Small intestine (tissue), 7 donors: ENCODE data around the gene ERC2. TPM values are rescaled to one million over a fixed set of nuclear protein-coding genes. Genes with fewer than 3 reads are reported as not detected.
A peak's percentile ranks its signal among the peaks of the same experiment; 100 is the strongest.

ENCODE experiments used
- DNase-seq, 2 donors: peaks; one replicate each; pipeline versions ENCODE4 v3.0.0 to v3.0.0-alpha.2; 2013
- FAIRE-seq: peaks from 2 replicates; lab custom pipeline; 2012; peaks lifted over from hg19 to GRCh38; lab: Jason Lieb, UNC
- H3K27ac ChIP-seq, 3 donors: one replicate each; pipeline ENCODE4 v1.5.1; 2013; ENCODE audit warnings: low read length in 2 of 3, mild to moderate bottlenecking in 2 of 3, control low read depth in 1 of 3, inconsistent platforms in 1 of 3, low read depth in 1 of 3, moderate library complexity in 1 of 3
- H3K27me3 ChIP-seq, 3 donors: one replicate each; pipeline ENCODE4 v1.6.1; 2013; ENCODE audit warnings: low read length in 3 of 3, inconsistent platforms in 1 of 3; ENCODE audit not compliant: control insufficient read depth in 3 of 3, insufficient read depth in 3 of 3
- H3K36me3 ChIP-seq, 3 donors: one replicate each; pipeline ENCODE4 v1.6.1; 2013; ENCODE audit warnings: low read length in 3 of 3, inconsistent platforms in 1 of 3, low read depth in 1 of 3, mild to moderate bottlenecking in 1 of 3, moderate library complexity in 1 of 3; ENCODE audit not compliant: control insufficient read depth in 3 of 3, insufficient read depth in 2 of 3
- H3K4me1 ChIP-seq, 3 donors: one replicate each; pipeline ENCODE4 v1.6.1; 2013; ENCODE audit warnings: low read length in 2 of 3, inconsistent platforms in 1 of 3, low read depth in 1 of 3, mild to moderate bottlenecking in 1 of 3, moderate library complexity in 1 of 3; ENCODE audit not compliant: control insufficient read depth in 3 of 3, insufficient read depth in 2 of 3
- H3K4me3 ChIP-seq, 3 donors: one replicate each; pipeline ENCODE4 v1.5.1; 2013; ENCODE audit warnings: low read length in 3 of 3, control low read depth in 1 of 3, inconsistent platforms in 1 of 3, low read depth in 1 of 3, mild to moderate bottlenecking in 1 of 3, moderate library complexity in 1 of 3
- H3K9me3 ChIP-seq, 2 donors: one replicate each; pipeline ENCODE4 v1.6.1; 2013; ENCODE audit warnings: low read depth in 1 of 2, low read length in 1 of 2; ENCODE audit not compliant: control insufficient read depth in 2 of 2, insufficient read depth in 1 of 2
- WGBS, 3 donors: extraction: QIAGEN DNeasy Blood & Tissue Kit; methylation state at CpG; one replicate each; pipeline ENCODE4 v1.1.7; 2013; 5-methylcytosine and 5-hydroxymethylcytosine counted together
- polyA plus RNA-seq, 4 donors: library from polyadenylated mRNA; stranded (reverse) in 3 of 4; unstranded in 1 of 4; fragments of 200-250 nt in 3 of 4; fragments of 120-200 nt in 1 of 4; gene quantifications; one replicate each; pipeline versions ENCODE4 v1.2.1 to v1.2.3, GENCODE V29; 2013
- donor health status: healthy with polysubstance abuse.
- donor health status: control.
- donor health status: control.
- donor health status: Bipolar disorder and iron deficiency.
- donor health status: healthy.

Gene ERC2
- polyA plus RNA-seq, 4 donors = 0.73 to 2.0 TPM; not detected in 2

- no peak for FAIRE-seq
- 67 to 77% (median 72%) methylated on average over 3 of the region's 3 CpGs for WGBS, 3 donors
Observed at GRCh38 chr3:56132762-56133161, 335.5 kb downstream of the ERC2 start.

DNA sequence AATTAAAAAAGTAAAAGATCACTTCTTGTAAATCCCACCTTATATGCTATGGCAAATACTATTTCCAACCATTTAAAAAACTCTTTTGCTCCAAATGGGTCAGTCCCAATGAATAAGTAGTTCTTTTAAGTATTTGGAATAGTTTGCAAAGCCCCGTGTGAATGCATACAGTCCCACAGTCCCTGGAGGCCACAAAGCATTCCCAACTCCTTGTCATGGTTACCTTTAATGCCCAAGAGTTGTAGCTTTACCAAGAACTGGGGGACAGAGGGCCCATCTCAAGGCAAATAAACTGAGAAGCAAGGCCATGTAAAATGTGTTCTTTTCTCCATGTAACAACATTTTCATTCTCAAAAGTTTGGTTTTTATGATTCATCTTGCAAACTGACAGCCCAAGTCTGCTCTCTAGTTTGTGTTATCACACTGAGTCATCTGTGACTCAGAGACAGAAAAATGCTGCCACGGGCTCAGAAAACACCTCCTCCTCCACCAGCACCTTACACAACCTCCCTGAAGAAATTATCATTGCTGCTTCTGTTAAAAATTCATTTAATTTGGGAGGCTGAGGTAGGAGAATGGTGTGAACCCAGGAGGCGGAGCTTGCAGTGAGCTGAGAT lies 336.2 kb downstream of the ERC2 start:
- no peaks in the 10 kb centered on the region for H3K9me3 ChIP-seq
- H3K4me1 ChIP-seq = no peaks in the 10 kb centered on the region
- DNase-seq (peak in 1 of 2 donors; percentile 37), FAIRE-seq (no peak)
- no peak overlapping the region for H3K4me3 ChIP-seq
- no peaks in the 10 kb centered on the region for H3K27me3 ChIP-seq
- no peaks in the 10 kb centered on the region for H3K36me3 ChIP-seq
- WGBS, 3 donors = 41 to 44% (median 43%) methylated on average over 3 of the region's 3 CpGs
- no peak overlapping the region for H3K27ac ChIP-seq

More at GRCh38 chr3:56132762-56133161, 335.5 kb downstream of the ERC2 start:
- Histone ChIP-seq H3K4me3 (no peak overlapping the region), H3K4me1 (no peaks in the 10 kb centered on the region), H3K9me3 (no peaks in the 10 kb centered on the region), H3K36me3 (no peaks in the 10 kb centered on the region), H3K27me3 (no peaks in the 10 kb centered on the region), H3K27ac (no peak overlapping the region)
- no peak for DNase-seq

DNA sequence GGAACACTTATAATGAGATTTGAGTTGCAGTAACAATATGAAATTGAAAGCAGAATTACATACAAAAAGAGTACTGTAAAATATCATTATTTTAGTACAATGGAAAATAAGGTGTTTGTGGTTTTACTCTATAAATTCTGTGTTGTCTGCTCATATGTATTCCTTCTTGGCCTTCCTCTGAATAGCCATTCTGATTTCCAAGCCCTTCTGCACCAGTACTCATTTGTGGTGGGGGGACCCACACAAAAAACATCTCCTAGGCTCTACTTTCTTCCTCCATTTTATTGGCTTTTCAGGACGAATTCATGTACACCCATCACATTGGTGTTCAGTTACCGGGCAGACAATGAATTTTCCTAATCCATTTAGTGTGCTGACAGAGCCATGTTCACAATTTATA lies 338.2 kb downstream of the ERC2 start:
- WGBS, 3 donors = 74 to 79% (median 76%) methylated on average over 2 of the region's 2 CpGs
- Histone ChIP-seq H3K36me3 (no peaks in the 10 kb centered on the region), H3K27me3 (no peaks in the 10 kb centered on the region), H3K4me1 (no peaks in the 10 kb centered on the region), H3K9me3 (no peaks in the 10 kb centered on the region), H3K4me3 (no peak overlapping the region), H3K27ac (no peak overlapping the region)
- FAIRE-seq (no peak), DNase-seq (no peak)

DNA sequence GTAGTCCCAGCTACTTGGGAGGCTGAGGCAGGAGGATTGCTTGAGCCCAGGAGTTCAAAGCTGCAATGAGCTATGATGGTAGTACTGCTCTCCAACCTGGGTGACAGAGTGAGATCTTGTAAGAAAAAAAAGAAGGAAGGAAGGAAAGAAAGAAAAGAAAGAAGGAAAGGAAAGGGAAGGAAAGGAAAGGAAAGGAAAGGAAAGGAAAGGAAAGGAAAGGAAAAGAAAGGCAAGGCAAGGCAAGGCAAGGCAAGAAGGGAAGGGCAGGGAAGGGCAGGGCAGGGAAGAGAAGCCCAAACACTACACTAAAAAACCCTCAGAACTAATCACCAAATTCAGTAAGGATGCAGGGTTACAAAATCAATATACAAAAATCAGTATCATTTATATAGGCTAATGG lies 341.6 kb downstream of the ERC2 start:
- Histone ChIP-seq H3K27ac (no peak overlapping the region), H3K36me3 (no peaks in the 10 kb centered on the region), H3K4me1 (no peaks in the 10 kb centered on the region), H3K27me3 (no peaks in the 10 kb centered on the region), H3K4me3 (no peak overlapping the region), H3K9me3 (no peaks in the 10 kb centered on the region)
- no peak for FAIRE-seq
- DNase-seq = no peak

GRCh38 chr3:56125358-56126005 lies 342.8 kb downstream of the ERC2 start:
- no peak for DNase-seq
- Histone ChIP-seq H3K4me3 (no peak overlapping the region), H3K27me3 (no peaks in the 10 kb centered on the region), H3K4me1 (no peaks in the 10 kb centered on the region), H3K36me3 (no peaks in the 10 kb centered on the region), H3K27ac (no peak overlapping the region), H3K9me3 (no peaks in the 10 kb centered on the region)
- 45 to 48% (median 48%) methylated on average over 5 of the region's 5 CpGs for WGBS, 3 donors
- FAIRE-seq = no peak

- H3K4me1 ChIP-seq = no peaks in the 10 kb centered on the region
- DNase-seq (no peak), FAIRE-seq (no peak)
- no peaks in the 10 kb centered on the region for H3K36me3 ChIP-seq
- no peak overlapping the region for H3K27ac ChIP-seq
- no peaks in the 10 kb centered on the region for H3K27me3 ChIP-seq
- 61 to 69% (median 68%) methylated on average over 1 of the region's 1 CpG for WGBS, 3 donors
- no peaks in the 10 kb centered on the region for H3K9me3 ChIP-seq
- no peak overlapping the region for H3K4me3 ChIP-seq
Observed at GRCh38 chr3:56124546-56124945, 343.7 kb downstream of the ERC2 start.

DNA sequence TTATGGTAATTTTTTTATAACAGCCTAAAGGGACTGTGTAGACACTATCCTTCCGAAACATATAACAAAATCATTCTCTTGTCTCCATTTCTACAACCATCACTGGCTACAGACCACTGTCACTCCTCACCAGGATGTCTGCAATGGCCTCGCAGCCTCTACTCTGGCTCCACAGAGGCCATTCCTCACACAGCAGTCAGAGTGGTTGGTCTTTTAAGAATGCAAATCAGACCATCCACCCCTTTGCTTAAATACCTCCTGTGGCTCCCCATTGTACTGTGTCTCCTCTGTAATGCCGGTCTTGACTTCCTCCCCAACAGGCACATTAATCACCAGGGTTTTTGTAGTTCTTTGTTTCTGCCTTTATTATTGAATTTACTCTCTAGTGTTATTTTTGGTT lies 344.8 kb downstream of the ERC2 start:
- FAIRE-seq (no peak), DNase-seq (no peak)
- Histone ChIP-seq H3K27ac (no peak overlapping the region), H3K4me3 (no peak overlapping the region), H3K36me3 (no peaks in the 10 kb centered on the region), H3K9me3 (no peaks in the 10 kb centered on the region), H3K4me1 (no peaks in the 10 kb centered on the region), H3K27me3 (no peaks in the 10 kb centered on the region)
- WGBS, 3 donors = 83 to 87% (median 83%) methylated on average over 3 of the region's 3 CpGs

DNA sequence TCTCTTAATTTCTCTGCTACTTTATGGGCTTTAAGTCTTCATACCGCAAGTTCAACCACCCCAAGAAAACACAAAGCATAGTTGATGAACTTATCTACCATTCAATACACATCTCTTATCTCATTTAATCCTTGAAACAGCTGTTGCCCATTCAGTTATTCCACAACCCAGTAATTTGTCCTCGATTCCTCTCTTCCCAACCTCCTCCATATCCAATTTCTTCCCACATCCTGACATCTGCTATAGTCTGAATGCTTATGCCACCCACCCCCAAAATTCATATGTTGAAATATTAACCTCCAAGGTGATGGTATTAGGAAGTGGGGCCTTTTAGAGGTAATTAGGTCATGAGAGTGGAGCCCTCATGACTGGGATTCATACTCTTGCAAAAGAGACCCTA lies 345.4 kb downstream of the ERC2 start:
- Histone ChIP-seq H3K27me3 (no peaks in the 10 kb centered on the region), H3K4me1 (no peaks in the 10 kb centered on the region), H3K36me3 (no peaks in the 10 kb centered on the region), H3K9me3 (no peaks in the 10 kb centered on the region), H3K4me3 (no peak overlapping the region), H3K27ac (no peak overlapping the region)
- DNase-seq (no peak), FAIRE-seq (no peak)
- 58 to 75% (median 68%) methylated on average over 2 of the region's 2 CpGs for WGBS, 3 donors

DNA sequence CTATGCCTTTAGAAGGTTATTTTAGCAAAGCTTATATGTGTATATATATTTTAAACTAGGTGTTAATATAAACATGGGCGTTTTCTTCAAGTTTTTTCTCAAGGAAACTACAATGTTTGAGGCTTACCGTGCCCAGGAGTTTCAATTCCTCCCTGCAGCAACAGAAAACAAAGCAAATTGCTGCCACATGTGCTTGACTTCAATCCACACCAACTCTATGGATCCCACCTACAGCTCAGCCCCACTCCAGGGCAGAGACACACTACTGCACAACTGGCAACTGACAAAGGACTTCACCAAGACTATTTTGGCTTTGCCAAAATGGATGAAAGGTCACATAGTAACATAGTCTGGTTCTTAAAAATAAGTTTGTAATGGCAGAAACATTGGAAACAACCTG lies 346.6 kb downstream of the ERC2 start:
- no peak overlapping the region for H3K27ac ChIP-seq
- 62 to 69% (median 65%) methylated on average over 2 of the region's 2 CpGs for WGBS, 3 donors
- H3K4me1 ChIP-seq = no peaks in the 10 kb centered on the region
- DNase-seq = no peak
- H3K9me3 ChIP-seq = no peaks in the 10 kb centered on the region
- H3K36me3 ChIP-seq = no peaks in the 10 kb centered on the region
- H3K4me3 ChIP-seq = no peak overlapping the region
- FAIRE-seq = no peak
- H3K27me3 ChIP-seq = no peaks in the 10 kb centered on the region
